ENCODE data around the gene RPIA.

The RPIA gene

GRCh38 chr2:88696611-88697010 is 5.1 kb downstream of the RPIA start:
- TF ChIP-seq EZH2phosphoT487 (IDR thresholded peaks at IDR 0.05; ENCODE audit: borderline replicate concordance, low read length) = no peak
- TF ChIP-seq CTCF (IDR thresholded peaks at IDR 0.05; ENCODE audit: low read depth, low read length, poor library complexity, severe bottlenecking) = no peak
- no peaks in the 10 kb centered on the region for H4K20me1 ChIP-seq (ENCODE audit: control insufficient read depth, insufficient read depth, low read depth, low read length)
- peaks cover 28% of the 10 kb centered on the region for H3K36me3 ChIP-seq (ENCODE audit: control insufficient read depth, low read length)
- H3K27me3 ChIP-seq (ENCODE audit: control insufficient read depth, low read length) = no peaks in the 10 kb centered on the region
- no peak overlapping the region for H3K27ac ChIP-seq (ENCODE audit: low read depth, low read length)
- no peak overlapping the region for H3K4me3 ChIP-seq (ENCODE audit: low read length)
- no peak overlapping the region for H3K4me2 ChIP-seq (ENCODE audit: low read length)
- H3K9me3 ChIP-seq (ENCODE audit: control insufficient read depth, insufficient read depth, low read length) = no peaks in the 10 kb centered on the region
- no peaks in the 10 kb centered on the region for H3K9me2 ChIP-seq (replicated peaks; ENCODE audit: control insufficient read depth, low read length)
- H3F3A ChIP-seq (ENCODE audit: control insufficient read depth, insufficient read depth) = no peaks in the 10 kb centered on the region
- peaks cover 18% of the 10 kb centered on the region for H3K4me1 ChIP-seq (ENCODE audit: control insufficient read depth, low read length)
- H3K79me2 ChIP-seq (ENCODE audit: control insufficient read depth, low read length) = peaks cover 71% of the 10 kb centered on the region

- no peak for TF ChIP-seq CTCF (IDR thresholded peaks at IDR 0.05; ENCODE audit: low read depth, low read length, poor library complexity, severe bottlenecking)
- TF ChIP-seq EZH2phosphoT487 (IDR thresholded peaks at IDR 0.05; ENCODE audit: borderline replicate concordance, low read length) = no peak
- no peaks in the 10 kb centered on the region for H3F3A ChIP-seq (ENCODE audit: control insufficient read depth, insufficient read depth)
- H3K4me3 ChIP-seq (ENCODE audit: low read length) = no peak overlapping the region
- peaks cover 10% of the 10 kb centered on the region for H3K4me1 ChIP-seq (ENCODE audit: control insufficient read depth, low read length)
- no peaks in the 10 kb centered on the region for H3K9me3 ChIP-seq (ENCODE audit: control insufficient read depth, insufficient read depth, low read length)
- no peak overlapping the region for H3K4me2 ChIP-seq (ENCODE audit: low read length)
- no peak overlapping the region for H3K27ac ChIP-seq (ENCODE audit: low read depth, low read length)
- no peaks in the 10 kb centered on the region for H4K20me1 ChIP-seq (ENCODE audit: control insufficient read depth, insufficient read depth, low read depth, low read length)
- peaks cover 37% of the 10 kb centered on the region for H3K36me3 ChIP-seq (ENCODE audit: control insufficient read depth, low read length)
- H3K79me2 ChIP-seq (ENCODE audit: control insufficient read depth, low read length) = peaks cover 62% of the 10 kb centered on the region
- H3K9me2 ChIP-seq (replicated peaks; ENCODE audit: control insufficient read depth, low read length) = no peaks in the 10 kb centered on the region
- no peaks in the 10 kb centered on the region for H3K27me3 ChIP-seq (ENCODE audit: control insufficient read depth, low read length)
These were observed 6.0 kb downstream of the RPIA start for GRCh38 chr2:88697370-88698026.

- Histone ChIP-seq H3K4me2 (ENCODE audit: low read length) (no peak overlapping the region), H3F3A (ENCODE audit: control insufficient read depth, insufficient read depth) (no peaks in the 10 kb centered on the region), H4K20me1 (ENCODE audit: control insufficient read depth, insufficient read depth, low read depth, low read length) (no peaks in the 10 kb centered on the region), H3K27me3 (ENCODE audit: control insufficient read depth, low read length) (no peaks in the 10 kb centered on the region), H3K36me3 (ENCODE audit: control insufficient read depth, low read length) (peaks cover 42% of the 10 kb centered on the region), H3K9me3 (ENCODE audit: control insufficient read depth, insufficient read depth, low read length) (no peaks in the 10 kb centered on the region), H3K9me2 (replicated peaks; ENCODE audit: control insufficient read depth, low read length) (no peaks in the 10 kb centered on the region), H3K79me2 (ENCODE audit: control insufficient read depth, low read length) (peaks cover 57% of the 10 kb centered on the region), H3K27ac (ENCODE audit: low read depth, low read length) (no peak overlapping the region), H3K4me3 (ENCODE audit: low read length) (no peak overlapping the region), H3K4me1 (ENCODE audit: control insufficient read depth, low read length) (peaks cover 5% of the 10 kb centered on the region)
- TF ChIP-seq CTCF (IDR thresholded peaks at IDR 0.05; ENCODE audit: low read depth, low read length, poor library complexity, severe bottlenecking) (no peak), EZH2phosphoT487 (IDR thresholded peaks at IDR 0.05; ENCODE audit: borderline replicate concordance, low read length) (no peak)
These were observed 6.5 kb downstream of the RPIA start for GRCh38 chr2:88698027-88698413.
